ENCODE measurements around the gene CDC45.

DNA sequence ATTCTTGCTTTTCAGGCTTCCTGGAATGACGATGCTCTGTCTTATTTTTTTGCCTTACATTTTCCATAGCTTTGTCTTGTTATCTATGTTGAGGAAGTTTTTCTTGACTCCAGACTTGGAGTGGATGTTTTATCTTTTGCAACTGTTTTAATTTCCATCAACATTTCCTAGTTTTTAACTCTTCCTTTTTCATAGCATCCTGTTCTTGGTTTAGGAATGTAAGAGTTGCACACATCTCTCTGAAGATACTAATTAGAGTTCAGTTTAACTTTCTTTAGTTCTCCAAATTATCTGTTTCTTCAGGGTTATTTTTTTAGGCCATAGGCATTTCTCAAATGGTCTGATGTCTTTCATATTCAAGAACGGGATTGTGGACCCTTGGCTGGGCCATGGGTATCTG lies 34.1 kb downstream of the CDC45 start:
- TF ChIP-seq CTCF (IDR thresholded peaks at IDR 0.05) (no peak), POLR2A (IDR thresholded peaks at IDR 0.05) (no peak)

All from testis (tissue), 2 donors.